Fibroblast of peridontal ligament (primary cell): ENCODE measurements around the gene LONP1.

Source experiments
- DNase-seq: peaks from one replicate; pipeline ENCODE4 v3.0.0-alpha.2; 2010; ENCODE audit errors: extremely low read depth

Gene LONP1

DNA sequence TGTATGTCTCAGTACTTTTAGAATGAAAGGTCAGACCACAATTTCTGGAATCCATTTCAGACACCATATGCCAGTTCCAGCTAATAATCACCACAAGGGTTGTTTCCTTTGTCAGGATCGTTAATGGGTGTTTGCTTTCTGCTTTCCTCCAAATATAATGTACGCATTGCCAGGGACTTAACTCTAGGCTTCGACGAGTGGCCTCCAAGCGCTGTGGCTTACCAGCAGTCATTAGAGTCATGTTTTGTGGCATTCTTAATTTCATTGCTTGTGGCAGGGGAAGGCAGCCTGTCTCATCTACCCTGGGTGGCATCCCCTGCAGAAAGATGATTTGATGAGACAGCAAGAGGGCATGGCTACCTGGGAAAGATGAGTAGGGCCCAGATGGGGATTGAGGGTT, 74.5 kb downstream of the LONP1 start:
- DNase-seq: no peak

DNA sequence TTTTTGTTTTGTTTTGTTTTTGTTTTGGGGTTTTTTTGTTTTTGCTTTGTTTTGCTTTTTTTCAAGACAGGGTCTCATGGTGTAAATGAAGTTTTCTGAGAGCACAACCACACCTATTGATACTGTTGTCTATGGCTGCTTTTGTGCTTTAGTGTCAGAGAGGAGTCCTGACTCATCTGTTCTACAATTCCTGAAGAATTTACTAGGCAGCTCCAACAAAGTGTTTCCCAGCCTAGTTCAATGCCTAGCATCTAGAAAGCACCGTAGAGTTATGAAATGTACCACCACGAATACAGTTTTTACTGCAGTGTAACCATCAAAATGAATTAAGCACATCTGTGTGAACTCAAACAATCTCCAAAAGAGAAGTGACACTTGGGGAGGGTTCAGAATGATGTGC, 75.9 kb downstream of the LONP1 start:
- DNase-seq: no peak

DNA sequence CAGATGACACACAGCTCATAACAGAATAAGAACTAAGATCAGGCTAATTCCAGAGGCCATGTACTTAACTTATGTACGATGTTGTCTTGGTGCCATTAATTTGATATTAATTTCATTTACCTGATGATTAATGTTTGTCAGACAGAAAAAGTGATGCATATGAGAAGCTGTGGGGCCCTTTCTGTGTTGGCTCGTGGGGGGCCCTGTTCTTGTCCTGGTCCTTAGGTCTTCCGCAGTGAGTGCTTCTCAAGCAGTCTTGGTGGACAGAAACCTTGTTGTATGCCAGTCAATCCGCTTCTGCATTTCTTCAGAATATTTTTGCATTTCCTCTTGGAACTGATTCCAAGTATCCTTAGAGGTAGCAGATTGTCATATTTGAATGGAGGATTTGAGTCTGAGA, 76.9 kb downstream of the LONP1 start:
- no peak for DNase-seq

DNA sequence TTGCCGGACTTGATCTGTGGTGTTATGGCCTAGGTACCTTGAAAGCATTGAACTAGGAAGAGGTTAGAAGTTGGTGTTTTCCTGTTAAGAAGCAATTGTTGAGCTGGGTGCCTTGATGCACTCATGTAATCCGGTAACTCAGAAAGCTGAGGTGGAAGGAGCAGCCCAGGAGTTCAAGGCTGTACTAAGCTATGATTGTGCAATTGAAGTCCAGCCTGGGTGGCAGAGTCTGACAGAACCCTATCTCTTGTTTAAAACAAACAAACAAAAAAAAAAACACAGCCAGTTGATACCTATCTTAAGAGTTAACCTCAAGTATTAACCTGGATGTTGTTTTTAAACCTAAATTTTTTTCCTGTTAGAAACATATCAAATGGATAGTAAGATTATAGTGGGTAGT, 77.7 kb downstream of the LONP1 start:
- no peak for DNase-seq
